ENCODE measurements around the gene LEFTY1. TPM values are rescaled to one million over a fixed set of nuclear protein-coding genes. Genes with fewer than 3 reads are reported as not detected.
A peak's percentile ranks its signal among the peaks of the same experiment; 100 is the strongest.

The LEFTY1 gene
- total RNA-seq, 6 experiments from 2014 or later, result 0.29 to 1.1 (median 0.54) TPM; not detected in 2

GRCh38 chr1:225852413-225853124 lies 36.4 kb downstream of the LEFTY1 start:
- Histone ChIP-seq H3K27ac (no peak overlapping the region), H3K9me3 (no peaks in the 10 kb centered on the region), H3K4me1 (peaks cover 0 to 10% (median 0%) of the 10 kb centered on the region in 4 donors), H3K4me3 (no peak overlapping the region), H3K36me3 (peaks cover 0 to 50% (median 11%) of the 10 kb centered on the region in 4 donors), H3K27me3 (no peaks in the 10 kb centered on the region)
- ATAC-seq (no peak), DNase-seq (peak in 1 of 3 donors; percentile 22)
- 48% methylated on average over 4 of the region's 13 CpGs for WGBS (ENCODE audit: insufficient coverage, low coverage, low lambda C conversion rate, missing lambda C conversion rate)
- TF ChIP-seq POLR2A (IDR thresholded peaks at IDR 0.05) (no peak), CTCF (IDR thresholded peaks at IDR 0.05) (no peak)
- intact Hi-C loops (cut with DNase I), result no loop called here

- peak overlapping the region in 2 of 3 donors; percentile 6 to 7 for H3K27ac ChIP-seq
- TF ChIP-seq POLR2A (IDR thresholded peaks at IDR 0.05) (no peak), CTCF (IDR thresholded peaks at IDR 0.05) (no peak)
- 9% methylated on average over 4 of the region's 4 CpGs for WGBS (ENCODE audit: insufficient coverage, low coverage, low lambda C conversion rate, missing lambda C conversion rate)
- peak in 2 of 4 donors; percentile 17 to 42 for ATAC-seq
- DNase-seq, result peak in 1 of 3 donors; percentile 11
- peaks cover 0 to 53% (median 12%) of the 10 kb centered on the region in 4 donors for H3K36me3 ChIP-seq
- intact Hi-C loops (cut with DNase I), result no loop called here
- H3K27me3 ChIP-seq, result no peaks in the 10 kb centered on the region
- H3K9me3 ChIP-seq, result no peaks in the 10 kb centered on the region
- H3K4me3 ChIP-seq, result no peak overlapping the region
- peaks cover 0 to 10% (median 0%) of the 10 kb centered on the region in 4 donors for H3K4me1 ChIP-seq
Measured at GRCh38 chr1:225851805-225852204, 37.1 kb downstream of the LEFTY1 start.

GRCh38 chr1:225850370-225850769 lies 38.6 kb downstream of the LEFTY1 start:
- H3K27me3 ChIP-seq, result no peaks in the 10 kb centered on the region
- no peak for DNase-seq
- 71% methylated on average over 4 of the region's 7 CpGs for WGBS (ENCODE audit: insufficient coverage, low coverage, low lambda C conversion rate, missing lambda C conversion rate)
- H3K36me3 ChIP-seq, result peaks cover 0 to 55% (median 18%) of the 10 kb centered on the region in 4 donors
- H3K27ac ChIP-seq, result no peak overlapping the region
- H3K4me3 ChIP-seq, result no peak overlapping the region
- H3K9me3 ChIP-seq, result no peaks in the 10 kb centered on the region
- ATAC-seq, result no peak
- intact Hi-C loops (cut with DNase I), result no loop called here
- no peak for TF ChIP-seq POLR2A (IDR thresholded peaks at IDR 0.05)
- TF ChIP-seq CTCF (IDR thresholded peaks at IDR 0.05), result no peak
- peaks cover 0 to 10% (median 0%) of the 10 kb centered on the region in 4 donors for H3K4me1 ChIP-seq

- intact Hi-C loops (cut with DNase I), result loop anchor here in 1 of 2 donors (10.0 kb wide), 1 partner anchor 75 kb away; the partner anchor contains the start of gene SRP9
- H3K9me3 ChIP-seq, result no peaks in the 10 kb centered on the region
- peak; percentile 62 to 76 (median 75) for DNase-seq
- peaks cover 0 to 10% (median 0%) of the 10 kb centered on the region in 4 donors for H3K4me1 ChIP-seq
- no peaks in the 10 kb centered on the region for H3K27me3 ChIP-seq
- 25% methylated on average over 4 of the region's 7 CpGs for WGBS (ENCODE audit: insufficient coverage, low coverage, low lambda C conversion rate, missing lambda C conversion rate)
- H3K27ac ChIP-seq, result no peak overlapping the region
- TF ChIP-seq POLR2A (IDR thresholded peaks at IDR 0.05), result no peak
- no peak for TF ChIP-seq CTCF (IDR thresholded peaks at IDR 0.05)
- no peak overlapping the region for H3K4me3 ChIP-seq
- no peak for ATAC-seq
- peaks cover 0 to 57% (median 19%) of the 10 kb centered on the region in 4 donors for H3K36me3 ChIP-seq
Measured at GRCh38 chr1:225849925-225850324, 39.0 kb downstream of the LEFTY1 start.

Measured in right lobe of liver (tissue), 6 donors.